ENCODE results near the gene LMOD1. TPM values are rescaled to one million over a fixed set of nuclear protein-coding genes. Genes with fewer than 3 reads are reported as not detected.
A peak's percentile ranks its signal among the peaks of the same experiment; 100 is the strongest.

The LMOD1 gene
- total RNA-seq, 1 donor from 2014 or later: 0.19 TPM

DNA sequence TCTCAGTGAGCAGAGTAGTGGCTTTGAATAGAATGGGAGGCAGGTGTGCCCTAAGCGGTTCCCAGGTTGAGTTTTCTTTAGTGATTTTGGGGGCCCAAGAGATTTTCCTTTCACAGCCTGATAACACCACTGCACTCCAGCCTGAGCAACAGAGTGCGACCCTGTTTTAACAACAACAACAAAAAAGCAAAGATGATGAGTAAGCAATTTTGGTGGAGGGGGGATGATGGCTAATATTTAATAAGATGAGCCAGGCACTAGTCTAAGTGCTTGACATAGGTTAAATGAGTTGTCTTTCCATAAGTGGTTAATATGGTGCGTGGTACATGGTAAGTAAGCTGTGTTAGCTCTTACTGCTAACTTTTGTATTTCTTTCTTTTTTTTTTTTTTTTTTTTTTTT is 38.1 kb upstream of the LMOD1 start:
- H3K9me3 Mint-ChIP-seq: no peaks in the 10 kb centered on the region
- H3K36me3 Mint-ChIP-seq (ENCODE audit: low read depth): no peaks in the 10 kb centered on the region
- H3K27me3 Mint-ChIP-seq (ENCODE audit: low read depth): no peaks in the 10 kb centered on the region
- TF ChIP-seq, protein P1, sequence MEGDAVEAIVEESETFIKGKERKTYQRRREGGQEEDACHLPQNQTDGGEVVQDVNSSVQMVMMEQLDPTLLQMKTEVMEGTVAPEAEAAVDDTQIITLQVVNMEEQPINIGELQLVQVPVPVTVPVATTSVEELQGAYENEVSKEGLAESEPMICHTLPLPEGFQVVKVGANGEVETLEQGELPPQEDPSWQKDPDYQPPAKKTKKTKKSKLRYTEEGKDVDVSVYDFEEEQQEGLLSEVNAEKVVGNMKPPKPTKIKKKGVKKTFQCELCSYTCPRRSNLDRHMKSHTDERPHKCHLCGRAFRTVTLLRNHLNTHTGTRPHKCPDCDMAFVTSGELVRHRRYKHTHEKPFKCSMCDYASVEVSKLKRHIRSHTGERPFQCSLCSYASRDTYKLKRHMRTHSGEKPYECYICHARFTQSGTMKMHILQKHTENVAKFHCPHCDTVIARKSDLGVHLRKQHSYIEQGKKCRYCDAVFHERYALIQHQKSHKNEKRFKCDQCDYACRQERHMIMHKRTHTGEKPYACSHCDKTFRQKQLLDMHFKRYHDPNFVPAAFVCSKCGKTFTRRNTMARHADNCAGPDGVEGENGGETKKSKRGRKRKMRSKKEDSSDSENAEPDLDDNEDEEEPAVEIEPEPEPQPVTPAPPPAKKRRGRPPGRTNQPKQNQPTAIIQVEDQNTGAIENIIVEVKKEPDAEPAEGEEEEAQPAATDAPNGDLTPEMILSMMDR (conservative IDR thresholded peaks at IDR 0.05): no peak
- peak overlapping the region; percentile 94 for H3K4me3 Mint-ChIP-seq
- peaks cover 27% of the 10 kb centered on the region for H3K4me1 Mint-ChIP-seq
- no peak overlapping the region for H3K27ac Mint-ChIP-seq (ENCODE audit: unreplicated experiment)
- no peak for DNase-seq (ENCODE audit: low read depth, low spot score)

DNA sequence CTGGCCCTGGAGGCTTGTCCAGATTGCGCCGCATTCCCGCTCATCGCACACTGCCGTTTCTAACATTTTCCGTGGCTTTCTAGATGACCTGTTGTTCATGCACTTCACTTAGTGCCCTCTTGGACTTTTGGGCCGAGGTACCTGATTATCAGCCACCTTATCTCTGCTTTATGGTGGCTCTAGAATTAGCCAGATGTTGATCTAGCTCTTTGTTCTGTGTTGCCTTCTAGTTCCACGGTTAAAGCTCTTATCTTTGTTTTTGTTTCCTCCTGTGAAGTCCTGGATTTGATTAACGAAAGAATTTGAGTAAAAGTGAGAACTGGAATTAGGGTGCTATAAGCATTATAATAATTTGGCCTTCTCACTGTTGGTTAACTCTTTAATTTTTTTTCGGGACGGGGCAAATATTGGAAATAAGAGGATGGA is 37.0 kb upstream of the LMOD1 start:
- no peaks in the 10 kb centered on the region for H3K9me3 Mint-ChIP-seq
- no peaks in the 10 kb centered on the region for H3K36me3 Mint-ChIP-seq (ENCODE audit: low read depth)
- H3K4me1 Mint-ChIP-seq: peaks cover 27% of the 10 kb centered on the region
- H3K27ac Mint-ChIP-seq (ENCODE audit: unreplicated experiment): peak overlapping the region; percentile 58
- H3K4me3 Mint-ChIP-seq: peak overlapping the region; percentile 94
- no peaks in the 10 kb centered on the region for H3K27me3 Mint-ChIP-seq (ENCODE audit: low read depth)
- DNase-seq (ENCODE audit: low read depth, low spot score): no peak
- TF ChIP-seq, protein P1 (conservative IDR thresholded peaks at IDR 0.05): no peak

DNA sequence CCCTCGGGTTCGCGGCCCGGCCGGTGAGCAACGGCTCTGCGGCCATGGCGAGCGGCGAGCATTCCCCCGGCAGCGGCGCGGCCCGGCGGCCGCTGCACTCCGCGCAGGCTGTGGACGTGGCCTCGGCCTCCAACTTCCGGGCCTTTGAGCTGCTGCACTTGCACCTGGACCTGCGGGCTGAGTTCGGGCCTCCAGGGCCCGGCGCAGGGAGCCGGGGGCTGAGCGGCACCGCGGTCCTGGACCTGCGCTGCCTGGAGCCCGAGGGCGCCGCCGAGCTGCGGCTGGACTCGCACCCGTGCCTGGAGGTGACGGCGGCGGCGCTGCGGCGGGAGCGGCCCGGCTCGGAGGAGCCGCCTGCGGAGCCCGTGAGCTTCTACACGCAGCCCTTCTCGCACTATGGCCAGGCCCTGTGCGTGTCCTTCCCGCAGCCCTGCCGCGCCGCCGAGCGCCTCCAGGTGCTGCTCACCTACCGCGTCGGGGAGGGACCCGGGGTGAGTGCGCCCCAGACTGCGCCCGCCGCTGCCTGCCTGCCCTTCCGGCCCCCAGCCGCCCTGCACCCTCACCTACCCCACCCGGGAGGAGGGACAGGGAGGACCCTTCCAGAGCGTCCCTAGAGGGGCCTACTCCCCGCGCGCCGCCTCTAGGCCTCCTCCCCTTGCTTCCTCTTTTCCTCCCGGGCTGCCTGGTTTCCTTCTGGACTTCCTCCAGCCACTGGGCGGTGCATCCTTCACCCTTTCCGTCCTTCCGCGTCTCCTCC is 36.5 kb upstream of the LMOD1 start, which contains the start of gene RNPEP:
Gene RNPEP, plus strand, starts transcription at position 26 of the 757 bp plus-strand sequence. Its CDS starts 19 bp downstream, at position 45.
- Mint-ChIP-seq H3K36me3 (ENCODE audit: low read depth) (no peaks in the 10 kb centered on the region), H3K4me1 (peaks cover 27% of the 10 kb centered on the region), H3K27ac (ENCODE audit: unreplicated experiment) (peak within 1 kb of the TSS; percentile 58), H3K27me3 (ENCODE audit: low read depth) (no peaks in the 10 kb centered on the region), H3K9me3 (no peaks in the 10 kb centered on the region), H3K4me3 (peak within 1 kb of the TSS; percentile 98)
- DNase-seq (ENCODE audit: low read depth, low spot score): peak; percentile 60
- TF ChIP-seq, protein P1 (conservative IDR thresholded peaks at IDR 0.05): peak; percentile 39

DNA sequence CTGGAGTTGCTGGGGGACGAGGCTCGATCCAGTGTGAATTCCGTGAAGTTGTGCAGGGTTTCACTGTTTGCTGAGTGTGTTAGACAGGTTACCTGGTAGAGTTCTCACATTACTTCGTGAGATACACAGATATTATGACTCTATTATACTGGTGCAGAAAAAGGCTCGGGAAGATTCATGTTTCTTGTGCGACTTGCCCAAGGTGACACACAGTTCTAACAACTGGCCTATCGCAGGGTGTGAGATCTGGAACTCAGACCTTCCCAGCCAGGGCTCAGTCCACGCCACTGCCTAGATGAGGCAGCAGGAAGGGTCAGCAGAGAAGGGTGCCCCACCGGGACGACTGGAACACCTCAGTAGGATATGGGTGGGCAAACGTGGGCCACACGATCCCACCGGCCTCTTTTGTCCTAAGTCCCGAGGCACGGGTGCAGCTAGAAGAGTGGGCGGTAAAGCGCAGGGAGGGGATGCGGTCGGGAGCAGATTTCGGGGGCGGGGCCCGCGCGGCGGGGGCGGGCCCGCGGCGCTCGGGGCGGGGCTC is 35.8 kb upstream of the LMOD1 start:
- no peak overlapping the region for H3K27ac Mint-ChIP-seq (ENCODE audit: unreplicated experiment)

DNA sequence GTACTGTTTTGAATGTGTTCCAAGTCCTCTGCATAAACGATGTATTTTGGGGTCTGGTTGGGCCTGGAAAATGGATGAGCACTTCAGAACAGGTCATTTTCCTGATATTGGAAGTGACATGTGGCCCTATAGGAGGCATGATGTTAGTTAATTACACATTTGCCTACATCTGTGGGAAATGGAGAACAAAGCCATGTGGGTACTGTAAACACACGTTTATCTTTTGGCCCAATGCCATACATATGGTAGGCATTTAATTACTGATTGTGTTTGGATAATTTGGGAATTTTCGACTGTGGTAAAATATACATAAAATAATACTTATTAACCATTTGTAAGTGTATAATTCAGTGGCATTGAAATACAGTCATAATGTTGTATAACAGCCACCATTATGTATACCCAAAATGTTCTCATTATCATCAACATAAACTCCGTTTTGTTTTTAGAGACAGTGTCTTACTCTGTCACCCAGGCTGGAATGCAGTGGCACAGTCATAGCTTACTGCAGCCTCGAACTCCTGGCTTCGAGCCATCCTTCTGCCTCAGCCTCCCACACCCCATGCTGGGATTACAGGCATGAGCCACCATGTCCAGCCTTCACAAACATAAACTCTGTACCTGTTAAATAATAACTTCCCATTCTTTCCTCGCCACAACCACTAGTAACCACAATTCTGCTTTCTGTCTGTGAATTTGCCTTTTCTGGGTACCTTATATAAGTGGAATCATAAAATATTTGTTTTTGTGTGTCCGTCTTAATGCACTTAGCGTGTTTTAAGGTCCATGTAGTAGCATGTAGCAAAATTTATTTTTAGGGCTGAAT is 24.2 kb upstream of the LMOD1 start:
- no peaks in the 10 kb centered on the region for H3K9me3 Mint-ChIP-seq
- no peak overlapping the region for H3K27ac Mint-ChIP-seq (ENCODE audit: unreplicated experiment)
- no peak overlapping the region for H3K4me3 Mint-ChIP-seq
- TF ChIP-seq, protein P1 (conservative IDR thresholded peaks at IDR 0.05): no peak
- peaks cover 9% of the 10 kb centered on the region for H3K36me3 Mint-ChIP-seq (ENCODE audit: low read depth)
- no peaks in the 10 kb centered on the region for H3K4me1 Mint-ChIP-seq
- H3K27me3 Mint-ChIP-seq (ENCODE audit: low read depth): peaks cover 5% of the 10 kb centered on the region
- DNase-seq (ENCODE audit: low read depth, low spot score): no peak

More for the DNA sequence above, 35.8 kb upstream of the LMOD1 start:
- H3K36me3 Mint-ChIP-seq (ENCODE audit: low read depth): no peaks in the 10 kb centered on the region
- no peaks in the 10 kb centered on the region for H3K9me3 Mint-ChIP-seq
- TF ChIP-seq, protein P1 (conservative IDR thresholded peaks at IDR 0.05): no peak
- peak overlapping the region; percentile 98 for H3K4me3 Mint-ChIP-seq
- peak; percentile 73 for DNase-seq (ENCODE audit: low read depth, low spot score)
- no peaks in the 10 kb centered on the region for H3K27me3 Mint-ChIP-seq (ENCODE audit: low read depth)
- H3K4me1 Mint-ChIP-seq: peaks cover 27% of the 10 kb centered on the region
